Measurements from ENCODE around the gene SERGEF.

The SERGEF gene

GRCh38 chr11:17813391-17814059 lies 199.3 kb downstream of the SERGEF start:
- DNase-seq (ENCODE audit: low read depth in 2 of 2), result no peak

- no peak for DNase-seq (ENCODE audit: low read depth in 2 of 2)
Observed at GRCh38 chr11:17812865-17813187, 200.0 kb downstream of the SERGEF start.

GRCh38 chr11:17812091-17812864 lies 200.6 kb downstream of the SERGEF start:
- DNase-seq (ENCODE audit: low read depth in 2 of 2), result no peak

GRCh38 chr11:17811352-17811751 lies 201.5 kb downstream of the SERGEF start:
- DNase-seq (ENCODE audit: low read depth in 2 of 2), result no peak

- no peak for DNase-seq (ENCODE audit: low read depth in 2 of 2)
Observed at GRCh38 chr11:17810746-17811145, 202.1 kb downstream of the SERGEF start.

- DNase-seq (ENCODE audit: low read depth in 2 of 2), result no peak
Observed at GRCh38 chr11:17810041-17810440, 202.8 kb downstream of the SERGEF start.

- DNase-seq (ENCODE audit: low read depth in 2 of 2), result no peak
Observed at GRCh38 chr11:17807034-17807433, 205.8 kb downstream of the SERGEF start.

GRCh38 chr11:17805873-17806272 lies 207.0 kb downstream of the SERGEF start:
- DNase-seq (ENCODE audit: low read depth in 2 of 2), result no peak

GRCh38 chr11:17805043-17805442 lies 207.8 kb downstream of the SERGEF start:
- DNase-seq (ENCODE audit: low read depth in 2 of 2), result no peak

- DNase-seq (ENCODE audit: low read depth in 2 of 2), result no peak
Observed at GRCh38 chr11:17803754-17804334, 209.0 kb downstream of the SERGEF start.

- no peak for DNase-seq (ENCODE audit: low read depth in 2 of 2)
Observed at GRCh38 chr11:17802491-17802890, 210.4 kb downstream of the SERGEF start.

GRCh38 chr11:17801166-17801565 lies 211.7 kb downstream of the SERGEF start:
- DNase-seq (ENCODE audit: low read depth in 2 of 2), result no peak

- DNase-seq (ENCODE audit: low read depth in 2 of 2), result no peak
Observed at GRCh38 chr11:17799147-17799546, 213.7 kb downstream of the SERGEF start.

- no peak for DNase-seq (ENCODE audit: low read depth in 2 of 2)
Observed at GRCh38 chr11:17798716-17799115, 214.1 kb downstream of the SERGEF start.

GRCh38 chr11:17798253-17798652 lies 214.6 kb downstream of the SERGEF start:
- no peak for DNase-seq (ENCODE audit: low read depth in 2 of 2)

GRCh38 chr11:17796154-17796553 lies 216.7 kb downstream of the SERGEF start:
- DNase-seq (ENCODE audit: low read depth in 2 of 2), result no peak

- DNase-seq (ENCODE audit: low read depth in 2 of 2), result no peak
Observed at GRCh38 chr11:17794981-17795380, 217.9 kb downstream of the SERGEF start.

GRCh38 chr11:17793642-17794170 lies 219.1 kb downstream of the SERGEF start:
- no peak for DNase-seq (ENCODE audit: low read depth in 2 of 2)

- no peak for DNase-seq (ENCODE audit: low read depth in 2 of 2)
Observed at GRCh38 chr11:17792161-17792560, 220.7 kb downstream of the SERGEF start.

GRCh38 chr11:17791144-17791543 lies 221.7 kb downstream of the SERGEF start:
- no peak for DNase-seq (ENCODE audit: low read depth in 2 of 2)

- DNase-seq (ENCODE audit: low read depth in 2 of 2), result no peak
Observed at GRCh38 chr11:17790453-17790852, 222.4 kb downstream of the SERGEF start.

- no peak for DNase-seq (ENCODE audit: low read depth in 2 of 2)
Observed at GRCh38 chr11:17788084-17788483, 224.8 kb downstream of the SERGEF start.

Data from stimulated activated CD4-positive, alpha-beta T cell treated with anti-CD3 and anti-CD28 coated beads, Interleukin-4, amount 100 ng/mL, for 48 hours (primary cell).